HepG2 (cell line): ENCODE results near the gene FOXP3. TPM values are rescaled to one million over a fixed set of nuclear protein-coding genes. Genes with fewer than 3 reads are reported as not detected.

Experiments used
- AHDC1 ChIP-seq: sonication (generic); formaldehyde crosslinking; IDR thresholded peaks from 2 replicates; pipeline ENCODE4 v1.5.1; 2020; ENCODE audit warnings: mild to moderate bottlenecking, missing genetic modification reagents, borderline replicate concordance
- ETV5 ChIP-seq: IDR thresholded peaks from 2 replicates; pipeline ENCODE4 v1.6.1; 2018; ENCODE audit warnings: missing biosample characterization, missing genetic modification reagents, inconsistent platforms, borderline replicate concordance
- HDAC1 ChIP-seq: sonication (generic); formaldehyde crosslinking; IDR thresholded peaks from 2 replicates; pipeline ENCODE4 v1.5.1; 2020; ENCODE audit warnings: mild to moderate bottlenecking, missing genetic modification reagents
- HOXD1 ChIP-seq: sonication (generic); formaldehyde crosslinking; IDR thresholded peaks from 2 replicates; pipeline ENCODE4 v1.5.0; 2020; ENCODE audit warnings: missing genetic modification reagents
- MEIS2 ChIP-seq: sonication (generic); formaldehyde crosslinking; IDR thresholded peaks from 2 replicates; pipeline ENCODE4 v1.9.0; 2021; ENCODE audit warnings: mild to moderate bottlenecking, missing genetic modification reagents
- PREB ChIP-seq: sonication (generic); formaldehyde crosslinking; IDR thresholded peaks from 2 replicates; pipeline ENCODE4 v1.4.0; 2020; ENCODE audit warnings: missing genetic modification reagents
- ZNF256 ChIP-seq: sonication (generic); formaldehyde crosslinking; conservative IDR thresholded peaks from 2 replicates; pipeline ENCODE4 v1.4.0; 2020; ENCODE audit warnings: missing genetic modification reagents
- ZNF33B ChIP-seq: sonication (generic); formaldehyde crosslinking; IDR thresholded peaks from 2 replicates; pipeline ENCODE4 v1.5.1; 2020; ENCODE audit warnings: mild to moderate bottlenecking, missing genetic modification reagents
- ZNF567 ChIP-seq: sonication (generic); formaldehyde crosslinking; IDR thresholded peaks from 2 replicates; pipeline ENCODE4 v1.8.1; 2023; ENCODE audit warnings: mild to moderate bottlenecking, missing genetic modification reagents, borderline replicate concordance
- ZNF674 ChIP-seq: sonication (generic); formaldehyde crosslinking; IDR thresholded peaks from 2 replicates; pipeline ENCODE4 v1.5.0; 2020; ENCODE audit warnings: low read depth, mild to moderate bottlenecking, missing genetic modification reagents
- polyA plus RNA-seq, 8 experiments: library from polyadenylated mRNA; depleted of rRNA in 3 of 8; stranded (reverse) in 7 of 8; unstranded in 1 of 8; fragments of >200 nt; fragmentation: Illumina TruSeq in 4 of 8; extraction: Trizol in 4 of 8; gene quantifications; 2 replicates each; pipeline versions ENCODE4 v1.2.1 to v1.2.3, GENCODE V29; 2011 to 2016; ENCODE audit warnings: low read depth in 4 of 8, missing spikeins in 1 of 8, mixed read lengths in 1 of 8; ENCODE audit not compliant: insufficient read depth in 1 of 8
- total RNA-seq, 5 experiments: library from RNA; depleted of rRNA; stranded (reverse); fragments of >200 nt; fragmentation: Illumina TruSeq; extraction: Trizol; gene quantifications; 2 replicates each; pipeline ENCODE4 v1.2.3, GENCODE V29; 2016; ENCODE audit warnings: low read depth in 1 of 5

FOXP3 gene
- total and polyA plus RNA-seq, 2 of the 13 experiments (the other 11 are each of a cell fraction or from before 2014, with no cell fraction given) = 0.04 TPM; not detected in 1

DNA sequence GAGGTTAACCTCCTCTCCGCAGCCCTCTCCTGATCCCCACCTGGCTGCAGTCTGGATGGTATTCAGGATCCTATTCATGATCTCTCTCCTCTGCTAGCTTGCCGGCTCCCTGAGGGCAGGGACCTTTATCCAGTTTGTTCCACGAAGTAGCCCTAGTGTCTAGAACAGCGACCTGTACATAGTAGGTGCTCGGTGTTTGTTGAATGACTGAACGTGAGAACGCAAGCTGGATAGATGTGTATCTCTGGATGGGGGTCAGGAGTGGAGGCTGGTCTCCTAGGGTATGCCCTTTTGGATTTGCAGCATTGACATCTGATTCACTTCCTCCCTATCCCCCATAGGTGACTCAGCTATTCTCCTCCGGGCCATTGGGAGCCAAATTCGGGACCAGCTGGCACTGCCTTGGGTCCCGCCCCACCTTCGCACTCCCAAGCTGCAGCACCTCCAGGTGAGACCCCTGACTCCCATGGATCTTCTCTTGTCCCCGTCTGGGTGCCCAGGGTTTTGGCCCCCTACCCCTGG, 21.9 kb downstream of the FOXP3 start (continued):
- TF ChIP-seq MEIS2 (CRISPR knock-in tag) = no peak
- TF ChIP-seq AHDC1 (CRISPR knock-in tag) = no peak
- TF ChIP-seq ZNF33B (CRISPR knock-in tag) = no peak
- no peak for TF ChIP-seq HOXD1 (CRISPR knock-in tag)
- no peak for TF ChIP-seq ZNF567 (CRISPR knock-in tag)
- TF ChIP-seq PREB (CRISPR knock-in tag) = no peak
- TF ChIP-seq HDAC1 (CRISPR knock-in tag) = no peak
- TF ChIP-seq ETV5 (CRISPR knock-in tag) = no peak
- no peak for TF ChIP-seq ZNF256
- TF ChIP-seq ZNF674 = no peak
